A673 (cell line): ENCODE measurements around the gene PHF2. TPM values are rescaled to one million over a fixed set of nuclear protein-coding genes. Genes with fewer than 3 reads are reported as not detected.

Experiments used
- BruUV-seq: library from RNA; stranded (reverse); fragments of 400-500 nt; replicated peaks from 2 replicates; lab custom pipeline; 2021; lab: Mats Ljungman, UMichigan
- CTCF ChIA-PET: fragments of 300-600 bp; sonication (Branson Sonifier 250); formaldehyde crosslinking; loops from one replicate; lab custom pipeline; 2022; ENCODE audit warnings: antibody characterized with exemption; lab: Charles Lee
- POLR2A ChIA-PET: fragments of 300-600 bp; sonication (Branson Sonifier 250); formaldehyde crosslinking; loops from one replicate; lab custom pipeline; 2022; ENCODE audit warnings: antibody characterized with exemption; ENCODE audit not compliant: low non-redundant PET; lab: Charles Lee
- DNase-seq: peaks from one replicate; pipeline ENCODE4 v3.0.0-alpha.2; 2015; ENCODE audit warnings: low spot score
- H3K27ac ChIP-seq: fragments of 200-600 bp; sonication (generic); 2 replicates; pipeline ENCODE4 v1.5.1; 2016; ENCODE audit warnings: mixed run types, low read depth, mild to moderate bottlenecking, mixed read lengths, antibody characterized with exemption, low read length; ENCODE audit not compliant: poor library complexity, severe bottlenecking
- H3K27me3 ChIP-seq: fragments of 200-600 bp; sonication (generic); replicated peaks from 2 replicates; pipeline ENCODE4 v1.6.1; 2017; ENCODE audit warnings: mixed run types, low read depth, mild to moderate bottlenecking, mixed read lengths, antibody characterized with exemption, low read length; ENCODE audit not compliant: insufficient read depth, poor library complexity
- H3K36me3 ChIP-seq: fragments of 200-600 bp; sonication (generic); 2 replicates; pipeline ENCODE4 v1.6.1; 2016; ENCODE audit warnings: mixed run types, mild to moderate bottlenecking, mixed read lengths, antibody characterized with exemption, low read length; ENCODE audit not compliant: insufficient read depth, poor library complexity, severe bottlenecking
- H3K4me1 ChIP-seq: fragments of 200-600 bp; sonication (generic); 2 replicates; pipeline ENCODE4 v1.6.1; 2017; ENCODE audit warnings: mixed run types, mild to moderate bottlenecking, mixed read lengths, antibody characterized with exemption, low read length; ENCODE audit not compliant: insufficient read depth, poor library complexity, severe bottlenecking
- H3K4me3 ChIP-seq: fragments of 200-600 bp; sonication (generic); 2 replicates; pipeline ENCODE4 v1.5.1; 2016; ENCODE audit warnings: low read depth, mixed run types, mild to moderate bottlenecking, mixed read lengths, low read length; ENCODE audit not compliant: poor library complexity, severe bottlenecking
- H3K9me3 ChIP-seq: fragments of 200-600 bp; sonication (generic); 2 replicates; pipeline ENCODE4 v1.6.1; 2016; ENCODE audit warnings: mixed run types, low read depth, mild to moderate bottlenecking, mixed read lengths, antibody characterized with exemption, low read length; ENCODE audit not compliant: poor library complexity, severe bottlenecking
- CTCF ChIP-seq: fragments of 300-800, 200-600 bp; sonication (generic); conservative IDR thresholded peaks from 2 replicates; pipeline ENCODE4 v1.5.1; 2017; ENCODE audit warnings: low read depth, mild to moderate bottlenecking, antibody characterized with exemption, low read length, moderate library complexity, mixed read lengths
- EZH2 ChIP-seq: fragments of 200-600 bp; sonication (generic); IDR thresholded peaks from 2 replicates; pipeline ENCODE4 v1.6.1; 2017; ENCODE audit warnings: borderline replicate concordance, low read depth, mild to moderate bottlenecking, mixed read lengths, antibody characterized with exemption, low read length; ENCODE audit not compliant: poor library complexity, severe bottlenecking
- intact Hi-C: fragments of 100-400 bp; cut with micrococcal nuclease; formaldehyde crosslinking; loops from one replicate; pipeline ENCODE4 v1.10.0; 2022; ENCODE audit not compliant: unreplicated experiment
- total RNA-seq: library from RNA; stranded (reverse); gene quantifications from 2 replicates; pipeline ENCODE4 v1.2.3, GENCODE V29; 2021

The PHF2 gene
- total RNA-seq, 1 experiment from 2014 or later, result 32.7 TPM

GRCh38 chr9:93613791-93614190, 37.4 kb downstream of the PHF2 start:
- Histone ChIP-seq H3K4me3 (no peak overlapping the region), H3K9me3 (peaks cover 17% of the 10 kb centered on the region), H3K4me1 (no peaks in the 10 kb centered on the region), H3K36me3 (no peaks in the 10 kb centered on the region), H3K27me3 (no peaks in the 10 kb centered on the region), H3K27ac (no peak overlapping the region)
- intact Hi-C loops, result no loop called here
- POLR2A ChIA-PET, result no interaction called here
- CTCF ChIA-PET, result no interaction called here
- TF ChIP-seq EZH2, result no peak
- TF ChIP-seq CTCF, result no peak
- DNase-seq, result no peak
- BruUV-seq, result no TSS peak

GRCh38 chr9:93614830-93615468, 38.6 kb downstream of the PHF2 start:
- no peak for TF ChIP-seq CTCF
- TF ChIP-seq EZH2, result no peak
- Histone ChIP-seq H3K4me1 (no peaks in the 10 kb centered on the region), H3K27ac (no peak overlapping the region), H3K9me3 (peaks cover 6% of the 10 kb centered on the region), H3K36me3 (no peaks in the 10 kb centered on the region), H3K27me3 (no peaks in the 10 kb centered on the region), H3K4me3 (no peak overlapping the region)
- intact Hi-C loops, result no loop called here
- POLR2A ChIA-PET, result no interaction called here
- no TSS peak for BruUV-seq
- CTCF ChIA-PET, result no interaction called here
- no peak for DNase-seq

- BruUV-seq, result no TSS peak
- POLR2A ChIA-PET, result no interaction called here
- no peaks in the 10 kb centered on the region for H3K27me3 ChIP-seq
- H3K36me3 ChIP-seq, result no peaks in the 10 kb centered on the region
- intact Hi-C loops, result no loop called here
- TF ChIP-seq EZH2, result no peak
- no peak for TF ChIP-seq CTCF
- no peaks in the 10 kb centered on the region for H3K9me3 ChIP-seq
- no peak for DNase-seq
- no peak overlapping the region for H3K27ac ChIP-seq
- H3K4me1 ChIP-seq, result no peaks in the 10 kb centered on the region
- no peak overlapping the region for H3K4me3 ChIP-seq
- CTCF ChIA-PET, result no interaction called here
These were observed 39.7 kb downstream of the PHF2 start for GRCh38 chr9:93616044-93616443.
